ENCODE data around the gene SLC46A1. TPM values are rescaled to one million over a fixed set of nuclear protein-coding genes. Genes with fewer than 3 reads are reported as not detected.

SLC46A1 gene
- total RNA-seq, 4 donors from 2014 or later = 2.5 to 92.6 (median 15.5) TPM

- Histone ChIP-seq H3K27me3 (no peaks in the 10 kb centered on the region), H3K27ac (no peak overlapping the region), H3K9me3 (no peaks in the 10 kb centered on the region), H3K4me3 (no peak overlapping the region), H3K4me1 (no peaks in the 10 kb centered on the region), H3K36me3 (peaks cover 0 to 99% (median 3%) of the 10 kb centered on the region in 3 donors)
- DNase-seq = peak in 1 of 3 donors; percentile 33
- TF ChIP-seq POLR2A (IDR thresholded peaks at IDR 0.05) = no peak
- peak in 3 of 6 experiments; percentile 31 to 38 (median 32) for TF ChIP-seq CTCF (IDR thresholded peaks at IDR 0.05)
Observed at GRCh38 chr17:28346746-28347246, 59.2 kb downstream of the SLC46A1 start.

- H3K9me3 ChIP-seq = no peaks in the 10 kb centered on the region
- no peaks in the 10 kb centered on the region for H3K4me1 ChIP-seq
- H3K27ac ChIP-seq = no peak overlapping the region
- no peak for DNase-seq
- no peak overlapping the region for H3K4me3 ChIP-seq
- H3K36me3 ChIP-seq = peaks cover 0 to 99% (median 3%) of the 10 kb centered on the region in 3 donors
- no peaks in the 10 kb centered on the region for H3K27me3 ChIP-seq
- TF ChIP-seq POLR2A (IDR thresholded peaks at IDR 0.05) = no peak
- no peak for TF ChIP-seq CTCF (IDR thresholded peaks at IDR 0.05)
Observed at GRCh38 chr17:28346199-28346580, 59.8 kb downstream of the SLC46A1 start.

- no peak for DNase-seq
- Histone ChIP-seq H3K4me3 (no peak overlapping the region), H3K27ac (no peak overlapping the region), H3K9me3 (no peaks in the 10 kb centered on the region), H3K36me3 (peaks cover 0 to 99% (median 3%) of the 10 kb centered on the region in 3 donors), H3K27me3 (no peaks in the 10 kb centered on the region), H3K4me1 (no peaks in the 10 kb centered on the region)
- TF ChIP-seq CTCF (IDR thresholded peaks at IDR 0.05) (no peak), POLR2A (IDR thresholded peaks at IDR 0.05) (no peak)
Observed at GRCh38 chr17:28345419-28346198, 60.4 kb downstream of the SLC46A1 start.

Other genes starting within 250 kb of the SLC46A1 start
- gene TMEM97, start 87.0 kb downstream of the SLC46A1 start, total RNA-seq = 1 to 10 TPM; 7.7 to 8.9 (median 8.1) TPM
- 10 to 100 TPM; 34.7 to 69.7 (median 62.0) TPM for gene IFT20, start 70.7 kb downstream of the SLC46A1 start, total RNA-seq
- 10 to 100 TPM; 28.9 to 36.3 (median 31.1) TPM for gene TNFAIP1, start 70.5 kb downstream of the SLC46A1 start, total RNA-seq
- gene POLDIP2, start 48.7 kb downstream of the SLC46A1 start, total RNA-seq = 10 to 100 TPM; 49.5 to 87.2 (median 79.0) TPM
- not detected for gene SEBOX, start 41.0 kb downstream of the SLC46A1 start, total RNA-seq
- under 1 TPM in 1 of 4 donors, not detected in 3; 0.57 TPM for gene VTN, start 35.9 kb downstream of the SLC46A1 start, total RNA-seq
- 10 to 100 TPM; 12.8 to 37.6 (median 24.6) TPM for gene SARM1, start 34.5 kb downstream of the SLC46A1 start, total RNA-seq
- 100 to 1,000 TPM in 3 of 4 donors, 10 to 100 TPM in 1; 11.6 to 612 (median 544) TPM for gene SLC13A2, start 67.4 kb upstream of the SLC46A1 start, total RNA-seq
- not detected for gene FOXN1, start 100.1 kb upstream of the SLC46A1 start, total RNA-seq
- gene UNC119, start 146.4 kb upstream of the SLC46A1 start, total RNA-seq = 10 to 100 TPM; 22.6 to 39.2 (median 31.4) TPM
- gene PIGS, start 165.3 kb upstream of the SLC46A1 start, total RNA-seq = 100 to 1,000 TPM in 2 of 4 donors, 10 to 100 TPM in 2; 47.0 to 188 (median 107) TPM
- 100 to 1,000 TPM in 2 of 4 donors, 10 to 100 TPM in 2; 14.9 to 192 (median 120) TPM for gene ALDOC, start 170.7 kb upstream of the SLC46A1 start, total RNA-seq
- 10 to 100 TPM; 40.3 to 67.7 (median 49.6) TPM for gene SPAG5, start 192.8 kb upstream of the SLC46A1 start, total RNA-seq
- 10 to 100 TPM; 11.6 to 36.8 (median 23.3) TPM for gene RSKR, start 208.0 kb upstream of the SLC46A1 start, total RNA-seq
- gene BLTP2, start 238.9 kb upstream of the SLC46A1 start, total RNA-seq = 100 to 1,000 TPM; 139 to 175 (median 167) TPM

Measured in Peyer's patch (tissue), 4 donors.